ENCODE data around the gene ZNF345.

ZNF345 gene

DNA sequence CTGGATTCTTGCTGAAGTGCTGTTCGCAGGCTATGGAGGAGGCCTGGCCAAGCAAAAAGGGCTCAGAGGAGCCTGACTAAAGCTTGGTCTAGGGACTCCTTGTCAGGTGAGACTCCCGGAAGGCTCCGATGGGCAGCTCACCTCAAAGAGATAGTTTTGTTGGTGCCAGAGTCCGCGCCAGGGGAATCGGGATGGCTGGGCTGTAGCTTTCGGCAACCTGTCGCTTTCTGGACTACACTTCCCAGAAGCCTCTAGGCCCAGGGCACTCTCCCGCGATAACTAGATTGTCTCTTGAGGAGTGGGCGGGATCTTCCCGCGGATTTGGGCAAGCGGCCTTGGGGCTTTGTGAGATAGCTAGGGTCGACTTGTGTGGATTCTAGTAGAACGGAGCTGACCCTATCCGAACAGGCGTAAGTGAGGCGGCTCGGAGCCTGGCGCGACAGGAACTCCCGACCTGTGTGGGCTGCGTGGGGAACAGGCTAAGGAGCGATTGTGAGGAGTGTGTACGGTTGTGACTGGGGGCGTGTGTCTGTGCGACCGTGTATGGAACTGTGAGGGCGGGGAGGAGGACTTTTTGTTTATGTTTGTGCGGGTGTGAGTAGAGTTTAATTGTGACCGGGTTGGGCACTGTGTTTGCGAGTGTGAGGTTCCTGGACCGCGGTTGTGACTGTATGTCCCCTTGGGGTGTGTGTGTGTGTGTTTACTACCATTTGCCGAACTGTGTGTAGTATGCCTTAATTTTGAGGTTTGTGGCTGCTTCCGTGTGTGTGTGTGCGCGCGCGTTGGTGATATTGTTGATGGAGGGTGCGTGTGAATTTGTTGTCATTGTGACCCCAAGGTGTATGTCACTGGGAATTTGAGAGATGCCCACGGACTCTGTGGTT, at the start of gene ZNF345:
Gene ZNF345 (plus strand): TSS at position 318 of the 884 bp plus-strand sequence. CDS start 25,955 bp downstream, outside the sequence.
- peak; percentile 57 to 68 for DNase-seq (ENCODE audit: low read depth in 2 of 2, low spot score in 1 of 2)

DNA sequence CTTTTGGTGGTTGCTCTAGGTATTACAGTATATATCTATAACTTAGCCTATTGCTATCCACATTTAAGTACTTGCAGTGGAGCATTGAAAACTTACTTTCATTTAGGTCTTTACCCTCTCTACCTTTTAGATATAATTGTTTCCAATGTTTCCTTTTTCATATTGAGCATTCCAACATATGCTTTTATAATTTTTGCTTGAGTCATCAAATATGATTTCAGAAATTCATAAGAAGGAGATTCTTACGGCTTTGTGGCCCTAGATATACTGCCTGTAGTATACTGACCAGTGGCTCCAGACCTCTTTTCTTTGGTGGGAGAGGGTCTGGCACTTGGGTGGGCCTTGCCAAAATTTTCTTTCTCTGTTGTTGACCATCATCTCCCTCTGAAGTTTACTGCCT, 45.3 kb upstream of the ZNF345 start:
- DNase-seq (ENCODE audit: low read depth in 2 of 2, low spot score in 1 of 2): no peak

DNA sequence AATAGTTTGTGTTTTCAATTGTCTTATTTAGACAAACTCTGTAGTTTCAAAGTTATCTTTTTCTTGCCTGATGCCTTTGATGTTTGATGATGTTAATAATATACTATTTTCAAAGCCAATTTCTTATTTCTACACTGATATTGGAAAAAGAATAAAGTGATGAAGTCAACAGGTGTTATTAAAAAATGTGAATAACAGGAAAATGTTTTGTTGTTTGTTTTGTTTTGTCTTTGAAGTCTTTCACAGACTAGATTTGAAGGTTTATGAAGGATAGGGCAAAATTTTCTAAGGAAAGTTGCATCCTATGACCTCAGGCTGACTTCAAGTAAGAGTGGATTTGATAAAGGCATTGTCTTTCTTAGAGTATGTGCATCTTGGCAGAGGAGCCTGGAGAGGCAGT, 43.6 kb upstream of the ZNF345 start:
- no peak for DNase-seq (ENCODE audit: low read depth in 2 of 2, low spot score in 1 of 2)

DNA sequence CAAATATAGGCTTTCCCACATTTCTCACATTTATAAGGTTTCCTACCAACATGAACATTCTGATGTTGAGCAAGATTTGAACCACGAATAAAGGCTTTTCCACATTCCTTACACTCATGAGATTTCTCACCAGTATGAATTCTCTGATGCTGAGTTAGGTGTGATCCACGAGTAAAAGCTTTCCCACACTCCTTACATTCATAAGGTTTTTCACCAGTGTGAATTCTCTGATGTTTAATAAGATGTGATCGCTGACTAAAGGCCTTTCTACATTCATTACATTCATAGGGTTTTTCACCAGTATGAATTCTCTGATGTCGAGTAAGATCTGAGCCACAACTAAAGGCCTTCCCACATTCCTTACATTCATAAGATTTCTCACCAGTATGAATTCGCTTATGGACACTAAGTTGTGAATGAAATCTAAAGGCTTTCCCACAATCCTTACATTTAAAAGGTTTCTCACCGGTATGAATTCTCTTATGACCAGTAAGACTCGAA, 31.5 kb upstream of the ZNF345 start:
- no peak for DNase-seq (ENCODE audit: low read depth in 2 of 2, low spot score in 1 of 2)

DNA sequence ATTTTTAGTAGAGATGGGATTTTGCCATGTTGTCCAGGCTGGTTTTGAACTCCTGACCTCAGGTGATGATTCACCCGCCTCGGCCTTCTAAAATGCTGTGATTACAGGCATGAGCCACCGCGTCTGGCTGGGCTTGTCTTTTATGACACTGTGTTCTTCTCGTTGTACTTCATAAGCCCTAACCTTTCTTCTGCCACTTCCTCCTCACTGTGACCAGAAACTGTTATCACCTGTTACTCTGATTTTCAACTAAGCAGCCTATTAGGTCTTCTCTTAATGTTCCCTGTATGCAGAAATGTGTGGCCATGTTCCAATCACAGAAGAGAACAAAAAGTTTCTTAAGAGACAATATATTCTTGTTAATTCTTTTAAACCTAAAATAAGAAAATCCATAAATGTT, 28.9 kb upstream of the ZNF345 start:
- no peak for DNase-seq (ENCODE audit: low read depth in 2 of 2, low spot score in 1 of 2)

DNA sequence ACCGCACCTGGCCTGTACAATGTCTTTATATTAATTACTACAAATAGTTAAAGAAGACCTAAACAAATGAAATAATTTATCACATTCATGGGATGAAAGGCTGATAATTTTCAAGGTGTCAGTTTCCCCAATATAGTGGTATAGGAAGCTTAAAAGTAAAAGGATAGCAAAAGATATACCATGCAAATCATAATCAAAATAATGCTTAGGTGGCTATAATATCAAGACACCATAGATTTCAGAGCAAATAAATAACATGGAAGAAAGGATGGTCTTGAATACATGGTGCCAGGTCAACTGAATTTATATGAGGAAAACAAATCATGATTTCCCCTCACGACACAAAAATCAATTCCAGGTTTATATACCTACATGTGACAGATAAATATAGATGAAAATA, 17.2 kb upstream of the ZNF345 start:
- DNase-seq (ENCODE audit: low read depth in 2 of 2, low spot score in 1 of 2): no peak

DNA sequence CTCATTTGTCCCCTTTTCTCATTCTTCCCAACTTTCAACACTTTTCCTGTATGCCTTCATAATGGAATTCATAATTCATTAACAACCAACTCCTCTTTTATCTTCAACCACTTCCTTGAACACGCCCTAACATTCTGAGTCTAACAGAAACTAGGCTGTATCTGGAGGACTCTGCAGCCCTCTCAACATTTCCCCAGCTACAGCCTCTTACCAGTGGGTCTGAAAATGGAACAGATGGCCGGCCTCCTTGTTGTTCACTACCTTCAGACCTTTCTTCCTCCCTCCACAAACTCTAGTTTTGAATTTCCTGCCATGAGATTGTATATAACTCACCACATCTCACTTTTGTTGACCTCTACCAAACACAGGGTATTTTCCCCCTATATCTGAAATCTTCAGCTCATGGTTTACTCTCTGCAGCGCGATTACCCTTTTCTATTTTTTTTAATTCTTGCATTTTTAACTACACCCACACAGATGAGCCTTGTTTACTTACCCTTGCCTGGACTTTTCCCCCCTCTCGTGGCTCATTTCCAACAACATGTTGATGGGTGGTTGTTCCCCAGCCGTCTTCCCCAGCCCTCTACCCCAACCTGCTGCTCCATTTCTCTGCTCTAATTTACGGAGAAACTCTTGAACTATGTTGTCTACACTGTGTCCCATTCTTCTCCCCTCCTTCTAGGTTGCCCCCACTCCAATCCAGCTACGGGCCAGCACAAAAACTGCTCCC, 13.3 kb upstream of the ZNF345 start:
- no peak for DNase-seq (ENCODE audit: low read depth in 2 of 2, low spot score in 1 of 2)

DNA sequence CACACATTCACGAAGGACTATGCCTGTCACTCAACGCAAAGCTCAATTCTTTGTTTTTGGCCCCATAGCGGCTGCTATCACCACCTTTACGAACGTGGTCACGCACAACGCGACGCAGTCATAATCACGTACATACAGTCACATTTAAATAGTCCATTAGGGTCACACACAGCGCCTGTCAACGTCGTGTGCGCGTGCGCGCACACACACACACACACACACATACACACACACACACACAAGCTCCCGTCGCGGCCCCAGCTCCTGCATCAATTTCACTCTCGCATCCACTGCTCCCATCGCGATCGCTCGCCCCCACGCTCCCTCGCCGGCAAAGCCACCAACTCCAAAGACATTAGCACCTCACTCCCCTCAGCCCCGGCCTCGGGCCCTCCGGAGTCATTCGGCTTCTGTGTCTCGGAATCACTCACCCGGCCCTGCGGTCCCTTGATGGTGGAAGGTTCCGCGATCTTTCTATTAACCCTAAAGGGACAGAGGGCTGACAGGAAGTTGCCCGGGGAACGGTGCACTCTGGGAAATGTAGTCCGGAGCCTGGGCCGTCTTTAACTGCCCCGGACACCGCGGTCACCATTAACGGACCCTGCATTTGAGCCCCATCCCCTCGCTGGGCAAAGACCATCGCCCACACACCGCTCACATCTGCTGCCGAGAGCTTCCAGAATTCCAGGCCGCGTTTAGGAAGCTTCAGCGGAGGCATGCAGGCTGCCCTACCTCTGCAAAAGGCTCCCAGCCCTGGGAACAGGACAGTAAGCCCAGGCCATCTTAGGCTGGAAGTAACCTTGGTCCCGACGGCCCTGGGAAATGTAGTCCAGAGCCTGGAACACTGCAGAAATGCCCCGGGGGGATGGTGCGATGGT, 12.5 kb upstream of the ZNF345 start, which contains the start of gene ZNF790:
Gene ZNF790 (minus strand): TSS at position 482 of the 878 bp plus-strand sequence. CDS start 12,768 bp downstream, outside the sequence.
- peak; percentile 60 to 61 for DNase-seq (ENCODE audit: low read depth in 2 of 2, low spot score in 1 of 2)

DNA sequence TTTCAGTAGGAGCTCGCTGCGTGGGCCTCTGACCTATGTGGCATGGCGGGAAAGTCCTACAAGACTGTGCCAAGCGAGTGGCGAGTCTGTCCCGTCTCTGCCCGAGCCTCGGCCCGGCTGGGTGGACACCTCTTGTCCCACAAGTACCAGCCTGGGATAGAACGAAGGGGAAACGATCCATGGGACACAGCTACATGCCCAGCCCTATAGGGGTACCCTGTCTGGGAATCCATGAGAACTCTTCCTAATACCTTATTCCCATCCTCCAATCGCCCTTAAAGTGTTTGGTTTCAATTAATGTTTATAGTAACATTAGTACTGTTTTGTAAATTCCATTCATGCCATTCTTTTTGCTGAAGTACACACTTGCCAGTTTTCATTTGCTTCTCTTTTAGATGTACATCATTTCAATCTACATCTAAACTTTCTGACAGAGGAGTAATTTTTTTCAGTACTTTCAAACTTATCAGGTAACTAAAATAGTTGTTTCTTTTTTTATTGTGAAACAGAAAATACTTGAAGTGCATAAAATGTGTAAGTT, 11.8 kb upstream of the ZNF345 start:
- DNase-seq (ENCODE audit: low read depth in 2 of 2, low spot score in 1 of 2): no peak

DNA sequence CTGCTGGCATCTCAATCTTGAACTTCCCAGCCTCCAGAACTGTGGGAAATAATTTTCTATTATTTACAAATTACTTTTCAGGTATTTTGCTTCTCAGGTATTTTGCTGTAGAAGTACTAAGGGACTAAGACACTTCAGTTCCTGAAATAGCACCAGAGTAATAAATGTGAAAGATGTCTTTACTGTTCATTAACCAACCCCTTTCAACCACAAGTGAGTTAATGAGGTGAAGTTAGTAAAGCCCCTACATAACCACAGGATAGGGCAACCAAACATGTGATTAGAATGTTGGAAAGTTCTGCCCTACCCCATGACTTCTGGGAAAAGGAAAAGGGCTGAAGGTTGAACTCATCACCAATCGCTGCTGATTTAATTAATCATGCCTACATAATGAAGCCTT, 2.7 kb upstream of the ZNF345 start:
- no peak for DNase-seq (ENCODE audit: low read depth in 2 of 2, low spot score in 1 of 2)

DNA sequence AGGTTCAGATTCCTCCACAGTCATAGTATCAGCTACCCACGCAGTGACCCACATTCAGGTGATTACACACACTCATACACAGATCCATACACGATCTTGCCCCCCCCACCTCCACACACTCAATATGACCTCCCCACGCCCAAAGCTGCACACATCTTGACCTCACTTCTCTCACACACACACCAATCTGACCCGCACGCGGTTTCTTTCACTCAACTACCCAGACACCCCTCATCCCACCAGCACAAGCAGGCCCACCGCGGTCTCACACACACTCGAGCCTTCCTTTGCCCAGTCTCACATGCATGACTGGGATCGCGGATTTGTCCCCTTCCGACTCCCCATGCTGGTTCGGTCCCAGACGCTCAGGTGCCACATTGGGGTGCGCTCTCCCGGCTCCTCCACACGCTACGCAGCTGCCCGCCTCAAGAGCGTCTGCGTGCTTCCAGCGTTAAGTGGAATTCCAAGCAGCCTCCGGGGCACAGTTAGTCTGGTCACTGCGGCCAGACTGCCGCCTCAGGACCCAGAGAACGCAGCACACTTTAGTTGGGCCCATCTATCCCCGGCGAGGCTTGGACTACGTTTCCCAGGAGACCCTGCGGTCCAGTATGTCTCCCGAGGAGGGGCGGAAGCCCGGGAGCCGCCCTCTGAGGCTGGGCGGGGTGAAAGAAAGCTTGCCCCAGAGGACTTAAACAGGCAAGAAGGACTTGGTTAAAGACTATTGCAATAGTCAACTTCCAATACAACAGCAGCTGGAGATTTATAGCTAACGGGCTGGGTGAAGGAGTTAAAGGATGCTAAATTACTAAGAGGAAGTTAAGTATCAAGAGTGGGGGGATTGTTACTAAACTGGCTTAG, 746 bp upstream of the ZNF345 start:
- peak; percentile 74 to 83 for DNase-seq (ENCODE audit: low read depth in 2 of 2, low spot score in 1 of 2)

DNA sequence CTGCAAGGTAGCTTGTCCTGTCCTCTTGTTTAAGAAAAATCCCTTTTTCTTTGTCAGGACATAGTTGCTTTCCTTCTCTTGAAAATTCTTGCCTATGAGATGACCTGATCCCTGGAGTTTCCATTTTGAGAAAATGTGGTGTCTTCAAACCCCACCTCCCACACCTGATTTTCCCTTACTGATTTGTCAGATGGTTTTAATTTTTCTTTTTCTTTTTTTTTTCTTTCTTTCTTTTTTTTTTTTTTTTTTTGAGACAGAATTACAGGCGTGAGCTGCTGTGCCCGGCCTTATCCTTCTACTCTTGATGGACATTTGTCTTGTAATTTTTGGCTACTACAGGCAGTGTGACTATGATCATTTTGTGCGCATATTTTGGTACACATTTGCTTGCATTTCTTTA, 1.2 kb downstream of the ZNF345 start:
- DNase-seq (ENCODE audit: low read depth in 2 of 2, low spot score in 1 of 2): no peak

DNA sequence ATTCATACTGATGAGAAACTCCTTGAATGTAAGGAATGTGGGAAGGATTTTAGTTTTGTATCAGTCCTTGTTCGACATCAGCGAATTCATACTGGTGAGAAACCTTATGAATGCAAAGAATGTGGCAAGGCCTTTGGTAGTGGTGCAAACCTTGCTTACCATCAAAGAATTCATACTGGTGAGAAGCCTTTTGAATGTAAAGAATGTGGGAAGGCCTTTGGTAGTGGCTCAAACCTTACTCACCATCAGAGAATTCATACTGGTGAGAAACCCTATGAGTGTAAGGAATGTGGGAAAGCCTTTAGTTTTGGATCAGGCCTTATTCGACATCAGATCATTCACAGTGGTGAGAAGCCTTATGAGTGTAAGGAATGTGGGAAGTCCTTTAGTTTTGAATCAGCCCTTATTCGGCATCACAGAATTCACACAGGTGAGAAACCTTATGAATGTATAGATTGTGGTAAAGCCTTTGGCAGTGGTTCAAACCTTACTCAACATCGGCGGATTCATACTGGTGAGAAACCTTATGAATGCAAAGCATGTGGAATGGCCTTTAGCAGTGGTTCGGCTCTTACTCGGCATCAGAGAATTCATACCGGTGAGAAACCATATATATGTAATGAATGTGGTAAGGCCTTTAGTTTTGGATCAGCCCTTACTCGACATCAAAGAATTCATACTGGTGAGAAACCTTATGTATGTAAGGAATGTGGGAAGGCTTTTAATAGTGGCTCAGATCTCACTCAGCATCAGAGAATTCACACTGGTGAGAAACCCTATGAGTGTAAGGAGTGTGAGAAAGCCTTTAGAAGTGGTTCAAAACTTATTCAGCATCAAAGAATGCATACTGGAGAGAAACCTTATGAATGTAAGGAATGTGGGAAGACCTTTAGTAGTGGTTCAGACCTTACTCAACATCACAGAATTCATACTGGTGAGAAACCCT, 26.6 kb downstream of the ZNF345 start:
- no peak for DNase-seq (ENCODE audit: low read depth in 2 of 2, low spot score in 1 of 2)

DNA sequence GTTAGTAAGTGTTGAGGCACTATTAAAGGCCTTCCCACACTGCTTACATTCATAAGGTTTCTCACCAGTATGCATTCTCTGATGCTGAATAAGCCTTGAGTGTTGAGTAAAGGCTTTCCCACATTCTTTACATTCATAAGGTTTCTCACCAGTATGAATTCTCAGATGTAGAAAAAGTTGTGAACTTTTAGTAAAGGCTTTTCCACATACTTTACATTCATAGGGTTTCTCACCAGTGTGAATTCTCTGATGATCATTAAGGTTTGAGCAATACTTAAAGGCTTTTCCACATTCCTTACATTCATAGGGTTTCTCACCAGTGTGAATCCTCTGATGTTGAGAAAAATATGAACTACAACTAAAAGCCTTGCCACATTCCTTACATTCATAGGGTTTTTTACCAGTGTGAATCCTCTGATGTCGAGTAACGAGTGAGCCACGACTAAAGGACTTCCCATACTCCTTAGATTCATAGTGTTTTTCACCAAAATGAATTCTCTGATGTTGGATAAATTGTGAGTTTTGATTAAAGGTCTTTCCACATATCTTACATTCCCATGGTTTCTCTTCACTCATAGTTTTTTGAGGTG, 41.2 kb downstream of the ZNF345 start:
- DNase-seq (ENCODE audit: low read depth in 2 of 2, low spot score in 1 of 2): no peak

DNA sequence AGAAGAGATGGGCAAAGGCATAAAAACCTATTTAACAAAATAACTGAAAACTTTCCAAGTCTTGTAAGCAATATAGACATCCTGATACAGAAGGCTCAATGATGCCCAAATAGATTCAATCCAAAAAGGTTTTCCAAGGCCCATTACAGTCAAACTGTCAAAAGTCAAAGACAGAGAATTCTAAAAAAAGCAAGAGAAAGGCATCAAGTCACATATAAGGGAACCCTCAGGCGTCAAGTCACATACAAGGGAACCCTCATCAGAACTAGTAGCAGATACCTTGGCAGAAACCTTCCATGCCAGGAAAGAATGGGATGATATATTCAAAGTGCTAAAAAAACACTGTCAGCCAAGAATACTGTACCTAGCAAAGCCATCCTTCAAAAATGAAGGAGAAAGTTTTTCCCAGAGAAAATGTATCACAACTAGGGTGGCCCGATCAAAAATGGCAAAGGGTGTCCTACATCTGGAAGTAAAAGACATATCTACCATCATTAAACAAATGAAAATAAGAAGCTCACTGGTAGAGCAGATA, 44.2 kb downstream of the ZNF345 start:
- no peak for DNase-seq (ENCODE audit: low read depth in 2 of 2, low spot score in 1 of 2)

DNA sequence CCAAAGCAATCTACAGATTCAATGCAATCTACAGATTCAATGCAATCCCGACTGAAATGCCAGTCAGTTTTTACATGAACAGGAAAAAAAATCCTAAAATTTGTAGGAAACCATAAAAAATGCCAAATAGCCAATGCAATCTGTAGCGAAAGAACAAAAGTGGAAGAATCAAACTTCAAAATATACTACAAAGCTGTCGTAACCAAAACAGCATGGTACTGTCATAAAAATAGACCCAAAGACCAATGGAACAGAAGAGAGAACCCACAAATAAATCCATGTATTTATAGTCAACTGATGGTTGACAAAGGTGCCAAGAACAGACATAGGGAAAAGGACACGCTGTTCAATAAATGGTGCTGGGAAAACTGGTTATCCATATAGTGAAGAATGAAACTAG, 47.7 kb downstream of the ZNF345 start:
- DNase-seq (ENCODE audit: low read depth in 2 of 2, low spot score in 1 of 2): no peak

DNA sequence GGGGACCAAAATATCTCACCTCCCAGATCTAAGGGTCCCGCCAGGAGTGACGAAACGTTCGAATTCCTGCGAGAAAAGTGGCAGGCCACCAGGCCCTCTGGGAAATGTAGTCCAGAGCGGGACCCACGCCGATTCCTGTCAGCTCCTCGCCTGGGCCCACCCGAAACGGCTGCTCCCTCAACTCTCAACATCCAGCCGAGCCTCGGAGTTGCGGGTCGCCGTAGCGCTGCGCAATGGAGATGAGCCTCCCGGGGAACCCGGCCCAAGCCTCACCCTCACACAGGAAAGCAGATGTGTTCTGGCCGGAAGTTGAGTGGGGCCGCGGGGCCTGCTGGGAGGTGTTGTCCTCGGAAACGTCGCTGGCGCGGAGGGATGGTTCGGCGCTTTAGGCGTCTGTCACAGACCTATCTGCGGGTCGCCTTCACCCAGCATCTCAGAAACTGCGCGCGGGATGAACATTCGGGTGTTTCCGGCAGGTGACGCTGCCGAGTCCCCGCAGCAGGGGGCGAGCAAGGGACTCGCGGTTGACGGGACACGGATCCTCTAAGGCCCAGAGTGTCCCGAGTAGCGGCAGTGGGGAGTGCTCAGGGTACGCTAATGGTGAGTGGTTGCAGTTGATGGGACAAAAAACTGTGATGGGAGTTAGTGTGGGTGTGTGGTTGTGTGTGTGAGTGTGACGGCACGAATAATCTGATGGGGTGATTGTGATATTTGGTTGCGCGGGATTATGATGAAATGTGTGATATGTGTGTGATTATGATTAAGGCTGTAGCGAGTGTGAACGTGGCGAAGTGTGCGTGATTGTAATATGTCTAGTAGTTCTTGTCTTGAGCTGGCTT, 65.5 kb downstream of the ZNF345 start, which contains the start of the genes ZNF568 and ZNF829:
Gene ZNF568 (plus strand): TSS at position 341 of the 839 bp plus-strand sequence. CDS start 6,439 bp downstream, outside the sequence.
Gene ZNF829 (minus strand): TSS at position 300 of the 839 bp plus-strand sequence. CDS start 1,124 bp downstream, outside the sequence.
- peak; percentile 70 to 82 for DNase-seq (ENCODE audit: low read depth in 2 of 2, low spot score in 1 of 2)

All from stimulated activated CD8-positive, alpha-beta memory T cell treated with anti-CD3 and anti-CD28 coated beads, Interleukin-4, amount 100 ng/mL, for 4 hours (primary cell).